ENCODE data around the gene TTLL11. TPM values are rescaled to one million over a fixed set of nuclear protein-coding genes. Genes with fewer than 3 reads are reported as not detected.

Gene TTLL11
- total and polyA plus RNA-seq, 2 of the 8 experiments (the other 6 are each of a cell fraction or from before 2014, with no cell fraction given): 0.56 to 0.80 TPM

GRCh38 chr9:122124048-122124447, 30.9 kb upstream of the TTLL11 start (continued):
- TF ChIP-seq CHD7 (IDR thresholded peaks at IDR 0.05; ENCODE audit: insufficient replicate concordance, low read length) (no peak), USF2 (IDR thresholded peaks at IDR 0.05; ENCODE audit: low read length) (no peak), KDM5A (IDR thresholded peaks at IDR 0.05; ENCODE audit: low read length) (no peak), SIN3A (conservative IDR thresholded peaks at IDR 0.05 in 1 of 2, IDR thresholded peaks at IDR 0.05 in 1 of 2; ENCODE audit: low read depth in 1 of 2, low read length in 2 of 2) (no peak), SP4 (IDR thresholded peaks at IDR 0.05; ENCODE audit: low read length) (no peak), CHD2 (IDR thresholded peaks at IDR 0.05; ENCODE audit: low read length) (no peak), ZNF274 (IDR thresholded peaks at IDR 0.05; ENCODE audit: borderline replicate concordance, extremely low read depth, low read length) (no peak), ASH2L (IDR thresholded peaks at IDR 0.05; ENCODE audit: low read length) (no peak), CREB1 (IDR thresholded peaks at IDR 0.05) (no peak), RFX5 (IDR thresholded peaks at IDR 0.05; ENCODE audit: borderline replicate concordance, low read depth, low read length) (no peak), CHD1 (IDR thresholded peaks at IDR 0.05; ENCODE audit: low read depth, low read length) (no peak)

Data from H1 (cell line).